Thyroid gland (tissue), 4 donors: ENCODE measurements around the gene RELL1.

ENCODE experiments used
- CTCF ChIP-seq, 6 experiments: fragments of 200-600 bp in 3 of 6; fragments of 450-650 bp in 3 of 6; sonication (generic) in 3 of 6; IDR thresholded peaks; one replicate each; pipeline ENCODE4 v1.5.1; 2016 to 2019; ENCODE audit warnings: antibody characterized with exemption in 6 of 6, mild to moderate bottlenecking in 2 of 6, inconsistent platforms in 1 of 6, moderate library complexity in 1 of 6
- POLR2A ChIP-seq, 2 donors: fragments of 450-650 bp; IDR thresholded peaks; one replicate each; pipeline ENCODE4 v1.6.1; 2017; ENCODE audit warnings: antibody characterized with exemption in 2 of 2, mild to moderate bottlenecking in 2 of 2, moderate library complexity in 1 of 2

- TF ChIP-seq CTCF (IDR thresholded peaks at IDR 0.05) (no peak), POLR2A (IDR thresholded peaks at IDR 0.05) (no peak)
Measured at GRCh38 chr4:37682701-37683401, 3.3 kb downstream of the RELL1 start.
